SK-N-SH (cell line): ENCODE measurements around the gene PRRC2B. TPM values are rescaled to one million over a fixed set of nuclear protein-coding genes. Genes with fewer than 3 reads are reported as not detected.

Experiments used
- CTCF ChIA-PET: fragments of 300-600, 350-600 bp; formaldehyde crosslinking; extraction: SDS; loops from one replicate; lab custom pipeline; 2021; lab: Yijun Ruan, JAX
- POLR2A ChIA-PET: fragments of 350-600 bp; sonication (Branson Sonifier 250); formaldehyde crosslinking; extraction: SDS; loops from one replicate; lab custom pipeline; 2020; ENCODE audit warnings: antibody characterized with exemption, inconsistent platforms; lab: Yijun Ruan, JAX
- DNase-seq: peaks from one replicate; pipeline ENCODE4 v3.0.0; 2012
- H2AFZ ChIP-seq: fragments of 200-600 bp; sonication (generic); 2 replicates; pipeline ENCODE4 v1.8.1; 2016; ENCODE audit warnings: antibody characterized with exemption, mild to moderate bottlenecking, low read depth
- H3F3A ChIP-seq: fragments of 200-600 bp; sonication (generic); replicated peaks from 2 replicates; pipeline ENCODE3; 2016; ENCODE audit warnings: antibody characterized with exemption, mild to moderate bottlenecking; ENCODE audit not compliant: insufficient read depth
- H3K27ac ChIP-seq, 2 experiments: fragments of 200-500 bp in 1 of 2; fragments of 200-600 bp in 1 of 2; sonication (Bioruptor generic) in 1 of 2; sonication (generic), shearing (Covaris generic) in 1 of 2; 2 replicates each; pipeline versions ENCODE4 v1.5.1 to v1.6.1; 2014 to 2016; ENCODE audit warnings: low read depth in 2 of 2, inconsistent platforms in 1 of 2, low read length in 1 of 2, mild to moderate bottlenecking in 1 of 2, mixed read lengths in 1 of 2
- H3K27me3 ChIP-seq: fragments of 200-600 bp; sonication (generic), shearing (Covaris generic); 2 replicates; pipeline ENCODE4 v1.6.1; 2016; ENCODE audit warnings: mixed run types; ENCODE audit not compliant: insufficient read depth
- H3K36me3 ChIP-seq, 2 experiments: fragments of 200-500 bp in 1 of 2; fragments of 200-600 bp in 1 of 2; sonication (Bioruptor generic) in 1 of 2; sonication (generic) in 1 of 2; replicated peaks in 1 of 2; 2 replicates each; pipeline versions ENCODE3 to v1.5.1; 2014 to 2016; ENCODE audit warnings: low read length in 1 of 2, mild to moderate bottlenecking in 1 of 2; ENCODE audit not compliant: insufficient read depth in 2 of 2, control insufficient read depth in 1 of 2
- H3K4me1 ChIP-seq, 2 experiments: fragments of 200-500 bp in 1 of 2; fragments of 200-600 bp in 1 of 2; sonication (Bioruptor generic) in 1 of 2; sonication (generic), shearing (Covaris generic) in 1 of 2; 2 replicates each; pipeline versions ENCODE4 v1.5.1 to v1.6.1; 2014 to 2016; ENCODE audit warnings: low read depth in 1 of 2, low read length in 1 of 2, mixed run types in 1 of 2; ENCODE audit not compliant: insufficient read depth in 2 of 2, control insufficient read depth in 1 of 2
- H3K4me2 ChIP-seq: fragments of 200-600 bp; sonication (generic), shearing (Covaris generic); 2 replicates; pipeline ENCODE4 v1.6.1; 2017; ENCODE audit warnings: mixed run types
- H3K4me3 ChIP-seq, 2 experiments: fragments of 200-500 bp in 1 of 2; fragments of 200-600 bp in 1 of 2; sonication (Bioruptor generic) in 1 of 2; sonication (generic), shearing (Covaris generic) in 1 of 2; 2 replicates each; pipeline versions ENCODE4 v1.5.1 to v1.8.1; 2014 to 2016; ENCODE audit warnings: low read depth in 2 of 2, inconsistent platforms in 1 of 2, low read length in 1 of 2, mild to moderate bottlenecking in 1 of 2, mixed read lengths in 1 of 2, moderate library complexity in 1 of 2
- H3K79me2 ChIP-seq: fragments of 200-600 bp; sonication (generic); 2 replicates; pipeline ENCODE4 v1.8.1; 2017; ENCODE audit warnings: mild to moderate bottlenecking; ENCODE audit not compliant: insufficient read depth
- H3K9ac ChIP-seq: fragments of 200-600 bp; sonication (generic); 2 replicates; pipeline ENCODE4 v1.6.1; 2017; ENCODE audit warnings: mixed run types
- H3K9me2 ChIP-seq: fragments of 200-600 bp; sonication (generic); 2 replicates; pipeline ENCODE4 v1.6.1; 2017; ENCODE audit warnings: mixed run types
- H3K9me3 ChIP-seq: fragments of 200-600 bp; sonication (generic); 2 replicates; pipeline ENCODE4 v1.6.1; 2017; ENCODE audit warnings: mixed run types, mild to moderate bottlenecking, moderate library complexity
- H4K20me1 ChIP-seq: fragments of 200-600 bp; sonication (generic); 2 replicates; pipeline ENCODE4 v1.6.1; 2017; ENCODE audit warnings: mild to moderate bottlenecking, mixed run types; ENCODE audit not compliant: insufficient read depth
- ELF1 ChIP-seq: IDR thresholded peaks from 2 replicates; pipeline ENCODE4 v1.4.0; 2012
- EP300 ChIP-seq, 2 experiments: IDR thresholded peaks; 2 replicates each; pipeline versions ENCODE4 v1.4.0 to v1.6.1; 2012; ENCODE audit warnings: borderline replicate concordance in 1 of 2, low read depth in 1 of 2, low read length in 1 of 2
- GABPA ChIP-seq: IDR thresholded peaks from 2 replicates; pipeline ENCODE4 v1.4.0; 2012; ENCODE audit warnings: low read depth, mild to moderate bottlenecking
- MEF2A ChIP-seq: IDR thresholded peaks from 2 replicates; pipeline ENCODE4 v1.4.0; 2012; ENCODE audit warnings: low read depth, borderline replicate concordance
- MXI1 ChIP-seq: IDR thresholded peaks from 2 replicates; pipeline ENCODE4 v1.6.1; 2012; ENCODE audit warnings: mild to moderate bottlenecking, low read depth, low read length, improper control_type of control experiment
- NRF1 ChIP-seq: IDR thresholded peaks from 2 replicates; pipeline ENCODE4 v1.6.1; 2012; ENCODE audit warnings: low read depth, mild to moderate bottlenecking, low read length
- PBX3 ChIP-seq: IDR thresholded peaks from 2 replicates; pipeline ENCODE4; 2012
- POLR2AphosphoS5 ChIP-seq: IDR thresholded peaks from 2 replicates; pipeline ENCODE4 v1.6.1; 2012; ENCODE audit warnings: low read depth, low read length
- RAD21 ChIP-seq: IDR thresholded peaks from 2 replicates; pipeline ENCODE4 v1.6.1; 2012; ENCODE audit warnings: mild to moderate bottlenecking, low read length
- RCOR1 ChIP-seq: fragments of 150-350 bp; IDR thresholded peaks from 2 replicates; pipeline ENCODE4 v1.6.1; 2017; ENCODE audit warnings: antibody characterized with exemption, low read length
- REST ChIP-seq: IDR thresholded peaks from 2 replicates; pipeline ENCODE4 v1.6.1; 2012; ENCODE audit warnings: mild to moderate bottlenecking, low read depth, low read length, moderate library complexity
- RFX5 ChIP-seq: IDR thresholded peaks from 2 replicates; pipeline ENCODE4 v1.6.1; 2012; ENCODE audit warnings: mild to moderate bottlenecking, improper control_type of control experiment, low read length
- SMC3 ChIP-seq: IDR thresholded peaks from 2 replicates; pipeline ENCODE4 v1.6.1; 2012; ENCODE audit warnings: low read depth, low read length, improper control_type of control experiment
- TCF12 ChIP-seq: IDR thresholded peaks from 2 replicates; pipeline ENCODE4 v1.4.0; 2012
- TEAD4 ChIP-seq: IDR thresholded peaks from 2 replicates; pipeline ENCODE4 v1.4.0; 2012; ENCODE audit warnings: mild to moderate bottlenecking, borderline replicate concordance; ENCODE audit not compliant: insufficient read depth
- USF1 ChIP-seq: IDR thresholded peaks from 2 replicates; pipeline ENCODE4 v1.4.0; 2012; ENCODE audit warnings: low read depth, borderline replicate concordance
- USF2 ChIP-seq: fragments of 150-350 bp; IDR thresholded peaks from 2 replicates; pipeline ENCODE4 v1.6.1; 2017; ENCODE audit warnings: antibody characterized with exemption, low read length, low read depth, borderline replicate concordance
- YY1 ChIP-seq: IDR thresholded peaks from 2 replicates; pipeline ENCODE4 v1.4.0; 2012; ENCODE audit warnings: low read depth, mild to moderate bottlenecking
- ZBTB33 ChIP-seq: IDR thresholded peaks from 2 replicates; pipeline ENCODE4 v1.4.0; 2012; ENCODE audit warnings: low read depth, borderline replicate concordance
- WGBS: methylation state at CpG from one replicate; pipeline ENCODE4 v1.1.6; 2017; ENCODE audit warnings: low lambda C conversion rate; 5-methylcytosine and 5-hydroxymethylcytosine counted together
- polyA plus RNA-seq, 3 experiments: library from polyadenylated mRNA; depleted of rRNA; stranded (reverse); fragments of >200 nt; gene quantifications; 2 replicates each; pipeline ENCODE4 v1.2.3, GENCODE V29; 2012

The PRRC2B gene
- polyA plus RNA-seq, 1 of the 3 experiments (the other 2 are of a cell fraction): 26.3 TPM

- TF ChIP-seq MEF2A (no peak), RCOR1 (no peak), GABPA (no peak), SMC3 (no peak), POLR2AphosphoS5 (no peak), RFX5 (no peak), ELF1 (no peak), USF1 (no peak), YY1 (no peak)
- Histone ChIP-seq H3K36me3 (peaks cover 46 to 94% of the 10 kb centered on the region in 2 experiments), H4K20me1 (peaks cover 8% of the 10 kb centered on the region; the same call in 1 of the 2 replicates), H3K27me3 (no peaks in the 10 kb centered on the region), H3F3A (peaks cover 3% of the 10 kb centered on the region), H3K9ac (no peak overlapping the region), H3K9me3 (no peaks in the 10 kb centered on the region), H3K4me3 (no peak overlapping the region), H3K79me2 (peaks cover 19% of the 10 kb centered on the region; the same call in 1 of the 2 replicates), H2AFZ (no peak overlapping the region), H3K27ac (no peak overlapping the region), H3K4me1 (no peaks in the 10 kb centered on the region; a peak in 1 of 4 replicates), H3K4me2 (no peak overlapping the region), H3K9me2 (no peaks in the 10 kb centered on the region)
- DNase-seq: no peak
- 94% methylated on average over 9 of the region's 15 CpGs for WGBS
- CTCF ChIA-PET: interaction anchor here (0.7 to 1.2 kb wide), 3 partner anchors 135 to 256 kb away, joined by 3 to 4 read pairs (median 3); no protein-coding TSS in a partner anchor
- POLR2A ChIA-PET: no interaction called here
These were observed 90.8 kb downstream of the PRRC2B start for GRCh38 chr9:131484560-131485185.

GRCh38 chr9:131485206-131485605 is 91.3 kb downstream of the PRRC2B start:
- POLR2A ChIA-PET: no interaction called here
- no peaks in the 10 kb centered on the region for H3K9me3 ChIP-seq
- CTCF ChIA-PET: interaction anchor here (0.7 to 1.0 kb wide), 2 partner anchors 136 to 255 kb away, joined by 3 to 4 read pairs; no protein-coding TSS in a partner anchor
- no peaks in the 10 kb centered on the region for H3K27me3 ChIP-seq
- peaks cover 3% of the 10 kb centered on the region for H3F3A ChIP-seq
- H3K9me2 ChIP-seq: no peaks in the 10 kb centered on the region
- H3K36me3 ChIP-seq: peaks cover 41 to 94% of the 10 kb centered on the region in 2 experiments
- H3K4me1 ChIP-seq: no peaks in the 10 kb centered on the region; a peak in 1 of 4 replicates
- no peak for DNase-seq
- H3K79me2 ChIP-seq: peaks cover 17% of the 10 kb centered on the region; the same call in 1 of the 2 replicates
- 100% methylated on average over 4 of the region's 12 CpGs for WGBS
- no peak overlapping the region for H3K4me2 ChIP-seq
- H3K27ac ChIP-seq: no peak overlapping the region
- no peak overlapping the region for H3K9ac ChIP-seq
- no peak overlapping the region for H3K4me3 ChIP-seq
- H4K20me1 ChIP-seq: peaks cover 8% of the 10 kb centered on the region; the same call in 1 of the 2 replicates
- H2AFZ ChIP-seq: no peak overlapping the region
- TF ChIP-seq GABPA (no peak), MEF2A (no peak), MXI1 (no peak), USF2 (no peak), YY1 (no peak), ZBTB33 (no peak), NRF1 (no peak), TEAD4 (no peak), TCF12 (no peak), RAD21 (no peak), PBX3 (no peak), REST (no peak), EP300 (IDR thresholded peaks at IDR 0.05; ENCODE audit: borderline replicate concordance in 1 of 2, low read depth in 1 of 2, low read length in 1 of 2) (no peak)
